Fibroblast of skin of left biceps (primary cell): Measurements from ENCODE around the gene N4BP3.
A peak's percentile ranks its signal among the peaks of the same experiment; 100 is the strongest.
"Not testable (repeated sequence)": the region's sequence is repeated elsewhere in the genome, so short reads cannot be mapped to it uniquely, and the experiment has no call there.

Experiments
- DNase-seq, 2 experiments: peaks; one replicate each; pipeline ENCODE4 v3.0.0-alpha.2; 2013; ENCODE audit warnings: low read depth in 2 of 2

The N4BP3 gene

GRCh38 chr5:178121391-178122276, 8.3 kb downstream of the N4BP3 start:
- no peak for DNase-seq

DNA sequence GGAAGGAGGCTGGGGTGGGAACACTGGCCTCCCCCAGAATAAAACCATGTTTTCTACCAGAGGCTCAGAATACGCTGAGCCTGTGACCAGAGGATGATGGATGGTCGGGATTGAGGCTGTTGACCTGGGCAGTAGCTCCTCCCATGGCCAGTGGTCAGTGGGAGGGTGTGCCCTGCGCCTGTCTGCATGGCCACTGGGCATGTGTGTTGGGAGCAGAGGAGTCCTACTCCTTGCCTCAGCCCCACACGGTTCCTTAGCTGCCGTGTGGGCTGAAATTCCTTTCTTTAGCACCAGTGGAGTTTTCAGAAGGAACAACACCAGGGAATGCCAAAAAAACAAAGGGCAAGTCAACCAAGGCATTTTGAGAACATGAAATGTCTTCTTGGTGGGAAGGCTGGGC, 9.0 kb downstream of the N4BP3 start:
- no peak for DNase-seq

GRCh38 chr5:178123094-178123965, 10.0 kb downstream of the N4BP3 start:
- no peak for DNase-seq

GRCh38 chr5:178123966-178124925, 10.9 kb downstream of the N4BP3 start:
- DNase-seq = no peak

- no peak for DNase-seq
Observed at GRCh38 chr5:178125253-178125906, 12.0 kb downstream of the N4BP3 start.

DNA sequence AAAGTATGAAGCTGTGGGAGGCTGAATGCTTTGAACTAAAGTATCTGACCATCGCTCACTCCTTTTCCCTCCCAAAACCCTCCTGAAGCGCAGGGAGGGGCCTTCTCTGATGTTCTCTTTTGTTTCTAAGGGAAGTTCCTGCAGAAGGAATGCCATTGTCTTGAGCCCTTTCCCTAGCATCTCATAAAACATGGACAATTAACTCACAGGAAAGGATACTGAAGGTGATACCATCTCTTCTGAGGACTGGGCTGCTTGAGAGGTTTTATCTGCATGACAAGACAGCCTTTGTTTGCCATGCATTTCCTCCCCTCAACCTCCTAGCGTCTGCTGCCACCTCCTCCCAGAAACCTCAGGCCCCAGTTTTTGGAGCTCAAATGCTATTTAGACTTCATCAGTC, 13.2 kb downstream of the N4BP3 start:
- no peak for DNase-seq

DNA sequence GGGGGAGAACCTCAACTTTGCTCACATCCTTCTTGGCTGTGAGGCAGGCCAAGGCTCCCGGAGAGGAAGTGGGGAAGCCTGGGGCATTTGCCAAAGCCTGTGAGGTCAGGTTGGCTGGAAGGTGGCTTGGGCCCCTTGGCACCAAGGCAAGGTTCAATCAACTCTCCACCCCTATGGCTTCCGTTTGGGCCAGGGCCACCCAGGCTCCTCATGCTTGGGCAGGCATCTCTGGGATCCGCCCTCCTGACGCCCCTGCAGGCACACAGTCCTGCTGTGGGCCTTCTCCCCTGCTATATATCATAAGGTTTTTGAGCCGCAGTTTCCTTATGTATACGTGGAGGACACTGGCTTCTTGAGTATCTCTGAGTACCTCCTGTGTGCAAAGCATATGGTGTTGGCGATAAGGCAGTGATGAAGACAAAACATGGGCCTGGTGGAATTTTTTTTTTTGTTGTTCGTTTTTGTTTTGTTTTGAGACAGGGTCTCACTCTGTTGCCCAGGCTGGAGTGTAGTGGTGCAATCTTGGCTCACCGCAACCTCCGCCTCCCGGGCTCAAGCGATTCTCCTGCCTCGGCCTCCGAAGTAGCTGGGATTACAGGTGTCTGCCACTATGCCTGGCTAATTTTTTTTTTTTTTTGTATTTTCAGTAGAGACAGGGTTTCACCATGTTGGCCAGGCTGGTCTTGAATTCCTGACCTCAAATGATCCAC, 14.1 kb downstream of the N4BP3 start:
- not testable (repeated sequence) for DNase-seq

- DNase-seq = no peak
Observed at GRCh38 chr5:178129296-178129695, 16.0 kb downstream of the N4BP3 start.

DNA sequence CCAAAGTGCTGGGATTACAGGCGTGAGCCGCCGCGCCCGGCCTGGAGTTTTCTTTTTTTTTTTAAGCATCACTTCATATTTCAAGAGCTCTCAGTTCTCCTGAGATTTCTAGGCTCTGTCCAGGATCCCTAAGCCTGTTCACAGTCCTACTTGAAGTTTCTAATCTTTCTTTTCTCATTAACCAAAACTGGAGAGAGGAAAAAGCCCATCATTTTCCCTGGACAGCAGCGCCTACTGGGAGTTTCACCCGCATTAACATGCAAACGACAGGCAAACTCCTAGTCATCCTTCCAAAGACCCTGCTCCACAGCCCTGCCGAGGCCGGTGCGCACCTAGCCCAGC, 16.9 kb downstream of the N4BP3 start:
- DNase-seq = not testable (repeated sequence)

GRCh38 chr5:178130576-178131445, 17.5 kb downstream of the N4BP3 start, which contains the start of gene RMND5B:
TSS of gene RMND5B (plus strand) at chr5:178131014. CDS start at chr5:178138120, 7,106 bp downstream.
- DNase-seq = peak; percentile 44 to 49

DNA sequence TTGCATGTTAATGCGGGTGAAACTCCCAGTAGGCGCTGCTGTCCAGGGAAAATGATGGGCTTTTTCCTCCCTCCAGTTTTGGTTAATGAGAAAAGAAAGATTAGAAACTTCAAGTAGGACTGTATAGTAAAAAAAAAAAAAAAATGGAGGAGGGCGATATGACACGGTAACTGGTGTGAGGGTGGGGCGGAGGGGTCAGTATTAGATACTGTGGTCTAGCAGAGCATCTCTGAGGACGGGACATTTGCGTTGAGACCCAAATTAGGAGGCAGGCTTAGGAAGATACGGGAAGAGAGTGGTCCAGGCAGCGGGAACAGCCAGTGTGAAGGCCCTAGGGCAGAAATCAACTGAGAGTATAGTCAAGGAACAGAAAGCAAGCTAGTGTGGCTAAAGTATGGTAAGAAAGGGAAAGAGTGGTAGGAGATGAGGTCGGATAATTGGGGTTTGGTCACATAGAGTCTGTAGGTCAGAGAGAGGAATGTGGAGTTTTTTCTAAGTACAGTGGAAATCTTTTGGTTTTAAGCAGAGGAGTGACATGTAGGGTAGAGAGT, 18.2 kb downstream of the N4BP3 start:
- DNase-seq = no peak

GRCh38 chr5:178136990-178137389, 23.7 kb downstream of the N4BP3 start:
- no peak for DNase-seq

GRCh38 chr5:178137991-178138390, 24.7 kb downstream of the N4BP3 start:
- no peak for DNase-seq

GRCh38 chr5:178141550-178141949, 28.2 kb downstream of the N4BP3 start:
- DNase-seq = no peak

GRCh38 chr5:178142642-178143041, 29.3 kb downstream of the N4BP3 start:
- no peak for DNase-seq

DNA sequence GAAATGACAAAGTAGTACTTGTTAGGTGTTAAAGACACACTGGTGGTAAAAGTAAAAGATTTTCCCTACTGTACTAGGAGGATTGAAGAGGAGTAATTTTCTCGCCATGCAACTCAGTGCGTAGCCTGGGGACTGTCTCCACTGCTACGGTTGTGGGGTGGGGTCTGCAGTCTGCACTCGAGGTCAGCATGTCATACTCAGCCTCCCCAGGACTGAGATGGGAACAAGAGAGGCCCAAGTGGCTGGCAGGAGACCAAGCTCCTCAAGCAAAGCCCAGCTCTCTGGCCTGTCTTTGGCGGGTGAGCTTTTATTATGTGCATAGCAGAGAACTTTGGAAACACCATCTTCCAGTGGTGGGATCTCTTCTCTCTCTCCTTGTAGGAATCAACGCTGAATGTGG, 29.9 kb downstream of the N4BP3 start:
- DNase-seq = no peak

DNA sequence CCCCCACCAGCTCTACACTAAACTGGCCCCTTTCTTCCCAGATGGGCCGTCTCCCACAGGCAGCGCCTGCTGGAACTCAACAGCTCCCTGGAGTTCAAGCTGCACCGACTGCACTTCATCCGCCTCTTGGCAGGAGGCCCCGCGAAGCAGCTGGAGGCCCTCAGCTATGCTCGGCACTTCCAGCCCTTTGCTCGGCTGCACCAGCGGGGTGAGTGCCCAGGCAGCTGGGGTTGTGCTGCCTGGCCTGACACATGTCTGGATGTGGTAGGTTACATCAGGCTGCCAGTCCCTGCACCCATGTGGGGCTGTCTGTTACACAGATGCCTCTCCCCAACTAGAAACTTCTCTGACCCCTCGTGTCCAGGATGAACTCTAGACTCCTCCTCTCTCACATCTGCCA, 30.6 kb downstream of the N4BP3 start:
- no peak for DNase-seq

- no peak for DNase-seq
Observed at GRCh38 chr5:178145965-178146820, 32.9 kb downstream of the N4BP3 start.
